SKM-1 (cell line): ENCODE data around the gene SOX4.

Source experiments
- DNase-seq: peaks from one replicate; lab custom pipeline; 2025; ENCODE audit not compliant: unreplicated experiment; lab: John Stamatoyannopoulos, UW

The SOX4 gene

GRCh38 chr6:21593927-21594415, 420 bp downstream of the SOX4 start:
- DNase-seq = no peak

GRCh38 chr6:21594416-21595281, 1.1 kb downstream of the SOX4 start:
- DNase-seq = no peak

- DNase-seq = peak; percentile 10
Measured at GRCh38 chr6:21595285-21596144, 2.0 kb downstream of the SOX4 start.

- no peak for DNase-seq
Measured at GRCh38 chr6:21596145-21596948, 2.8 kb downstream of the SOX4 start.

- DNase-seq = no peak
Measured at GRCh38 chr6:21596949-21597682, 3.6 kb downstream of the SOX4 start.

GRCh38 chr6:21597801-21598673, 4.5 kb downstream of the SOX4 start:
- no peak for DNase-seq

GRCh38 chr6:21598674-21599023, 5.1 kb downstream of the SOX4 start:
- no peak for DNase-seq

- DNase-seq = no peak
Measured at GRCh38 chr6:21599051-21599696, 5.6 kb downstream of the SOX4 start.

- DNase-seq = no peak
Measured at GRCh38 chr6:21601339-21601923, 7.9 kb downstream of the SOX4 start.

- no peak for DNase-seq
Measured at GRCh38 chr6:21601932-21602390, 8.4 kb downstream of the SOX4 start.

- DNase-seq = no peak
Measured at GRCh38 chr6:21603082-21603952, 9.8 kb downstream of the SOX4 start.

GRCh38 chr6:21604081-21604480, 10.5 kb downstream of the SOX4 start:
- DNase-seq = no peak

GRCh38 chr6:21605166-21605565, 11.6 kb downstream of the SOX4 start:
- no peak for DNase-seq

- no peak for DNase-seq
Measured at GRCh38 chr6:21608601-21609000, 15.1 kb downstream of the SOX4 start.

- DNase-seq = no peak
Measured at GRCh38 chr6:21609881-21610329, 16.4 kb downstream of the SOX4 start.

- no peak for DNase-seq
Measured at GRCh38 chr6:21610341-21610740, 16.8 kb downstream of the SOX4 start.

GRCh38 chr6:21611485-21611884, 17.9 kb downstream of the SOX4 start:
- no peak for DNase-seq
